ENCODE measurements around the gene TFDP2.

DNA sequence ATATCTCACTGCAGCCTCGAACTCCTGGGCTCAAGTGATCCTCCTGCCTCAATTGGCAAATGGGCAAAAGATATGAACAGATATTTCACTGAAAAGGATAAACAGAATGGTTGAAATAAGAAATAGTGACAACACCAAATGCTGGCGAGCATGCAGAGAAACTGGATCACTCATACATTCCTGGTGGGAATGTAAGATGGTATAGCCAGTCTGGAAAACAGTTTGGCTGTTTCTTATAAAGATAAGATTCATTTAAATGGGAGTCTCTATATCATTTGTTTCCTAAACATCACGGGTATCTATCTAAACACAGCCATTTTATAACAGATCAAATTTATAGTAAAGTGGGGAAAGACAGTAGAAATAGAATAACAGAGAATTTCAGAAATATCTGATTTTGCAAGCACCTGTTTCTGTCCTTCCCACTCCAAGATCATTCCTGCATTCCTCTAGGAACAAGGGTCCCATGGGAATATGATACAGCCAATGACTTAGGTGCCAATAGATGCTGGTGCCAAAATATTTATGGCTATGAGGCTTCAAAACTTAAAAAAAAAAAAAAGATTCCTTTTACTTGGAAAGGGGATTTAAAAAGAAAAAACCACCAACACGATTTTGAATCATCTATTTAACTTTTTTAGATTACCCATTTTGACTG, 9.9 kb upstream of the TFDP2 start:
- TF ChIP-seq CTCF (IDR thresholded peaks at IDR 0.05; ENCODE audit: low read depth, low read length): no peak
- TF ChIP-seq EZH2phosphoT487 (IDR thresholded peaks at IDR 0.05; ENCODE audit: low read depth): no peak

Data from OCI-LY3 (cell line).